CD14-positive monocyte (primary cell): ENCODE data around the gene ETAA1. TPM values are rescaled to one million over a fixed set of nuclear protein-coding genes. Genes with fewer than 3 reads are reported as not detected.

ENCODE experiments used
- DNase-seq, 3 donors: peaks; one replicate each; pipeline ENCODE4 v3.0.0-alpha.2; 2011 to 2022
- H2AFZ ChIP-seq: 2 replicates; pipeline ENCODE4 v1.6.0; 2012; ENCODE audit warnings: mild to moderate bottlenecking, low read depth, low read length, inconsistent platforms; ENCODE audit not compliant: insufficient read depth, poor library complexity, severe bottlenecking
- H3K27ac ChIP-seq, 2 donors: 1 replicate in 1 of 2; 2 replicates in 1 of 2; pipeline ENCODE4 v1.5.1; 2012 to 2013; ENCODE audit warnings: low read length in 2 of 2, control low read depth in 1 of 2, inconsistent platforms in 1 of 2, low read depth in 1 of 2, mild to moderate bottlenecking in 1 of 2
- H3K27me3 ChIP-seq, 2 donors: one replicate each; pipeline versions ENCODE4 v1.6.0 to v1.6.1; 2011 to 2013; ENCODE audit warnings: low read length in 2 of 2; ENCODE audit not compliant: control insufficient read depth in 2 of 2, insufficient read depth in 2 of 2
- H3K36me3 ChIP-seq, 2 donors: replicated peaks in 1 of 2; 1 replicate in 1 of 2; 2 replicates in 1 of 2; pipeline versions ENCODE4 v1.5.1 to v1.6.1; 2012 to 2013; ENCODE audit warnings: low read length in 2 of 2, control low read depth in 1 of 2, inconsistent platforms in 1 of 2, mild to moderate bottlenecking in 1 of 2; ENCODE audit not compliant: insufficient read depth in 2 of 2, control insufficient read depth in 1 of 2
- H3K4me1 ChIP-seq, 2 donors: 1 replicate in 1 of 2; 2 replicates in 1 of 2; pipeline versions ENCODE4 v1.5.1 to v1.6.1; 2012 to 2013; ENCODE audit warnings: low read length in 2 of 2, control low read depth in 1 of 2, inconsistent platforms in 1 of 2, mild to moderate bottlenecking in 1 of 2, moderate library complexity in 1 of 2; ENCODE audit not compliant: insufficient read depth in 2 of 2, control insufficient read depth in 1 of 2
- H3K4me2 ChIP-seq: replicated peaks from 2 replicates; pipeline ENCODE3; 2012; ENCODE audit warnings: low read length, moderate library complexity, mild to moderate bottlenecking; ENCODE audit not compliant: poor library complexity, severe bottlenecking; ENCODE audit errors: extremely low read depth
- H3K4me3 ChIP-seq, 3 experiments: fragments of 200-600 bp in 1 of 3; sonication (generic) in 1 of 3; replicated peaks in 1 of 3; 1 replicate in 2 of 3; 2 replicates in 1 of 3; pipeline ENCODE4 v1.5.1; 2011 to 2013; ENCODE audit warnings: low read length in 3 of 3, mild to moderate bottlenecking in 3 of 3, control low read depth in 2 of 3, low read depth in 2 of 3, inconsistent platforms in 1 of 3, moderate library complexity in 1 of 3
- H3K79me2 ChIP-seq: 2 replicates; pipeline ENCODE4 v1.6.0; 2012; ENCODE audit warnings: mild to moderate bottlenecking, control low read depth, inconsistent platforms, low read length, moderate library complexity; ENCODE audit not compliant: insufficient read depth
- H3K9ac ChIP-seq: 2 replicates; pipeline ENCODE4 v1.6.0; 2017; ENCODE audit warnings: low read length, mild to moderate bottlenecking; ENCODE audit not compliant: insufficient read depth, poor library complexity, severe bottlenecking
- H3K9me3 ChIP-seq, 2 donors: replicated peaks in 1 of 2; 1 replicate in 1 of 2; 2 replicates in 1 of 2; pipeline versions ENCODE4 v1.5.1 to v1.6.1; 2012 to 2013; ENCODE audit warnings: low read length in 2 of 2, control low read depth in 1 of 2; ENCODE audit not compliant: control insufficient read depth in 1 of 2, insufficient read depth in 1 of 2
- H4K20me1 ChIP-seq: 2 replicates; pipeline ENCODE4 v1.6.0; 2012; ENCODE audit warnings: mild to moderate bottlenecking, low read length, control low read depth, moderate library complexity; ENCODE audit not compliant: insufficient read depth
- H3K27ac Mint-ChIP-seq, 7 donors: one replicate each; pipeline ENCODE4 v1.8.0; 2020; ENCODE audit warnings: mild to moderate bottlenecking in 7 of 7, mixed read lengths in 7 of 7, moderate library complexity in 6 of 7, inconsistent platforms in 2 of 7
- H3K27me3 Mint-ChIP-seq, 3 donors: one replicate each; pipeline ENCODE4 v1.8.0; 2021 to 2022; ENCODE audit warnings: low read depth in 3 of 3, mild to moderate bottlenecking in 3 of 3, mixed read lengths in 3 of 3, moderate library complexity in 3 of 3, inconsistent platforms in 1 of 3
- H3K36me3 Mint-ChIP-seq, 2 donors: one replicate each; pipeline ENCODE4 v1.8.0; 2020; ENCODE audit warnings: mixed read lengths in 2 of 2, inconsistent platforms in 1 of 2, mild to moderate bottlenecking in 1 of 2
- H3K4me1 Mint-ChIP-seq: one replicate; pipeline ENCODE4 v1.8.0; 2020; ENCODE audit warnings: mild to moderate bottlenecking, mixed read lengths
- H3K4me3 Mint-ChIP-seq, 2 donors: one replicate each; pipeline ENCODE4 v1.8.0; 2020; ENCODE audit warnings: mild to moderate bottlenecking in 2 of 2, mixed read lengths in 2 of 2, moderate library complexity in 1 of 2
- H3K9me3 Mint-ChIP-seq, 7 donors: one replicate each; pipeline ENCODE4 v1.8.0; 2020 to 2022; ENCODE audit warnings: mixed read lengths in 7 of 7, mild to moderate bottlenecking in 6 of 7, moderate library complexity in 6 of 7, inconsistent platforms in 2 of 7
- WGBS: methylation state at CpG from one replicate; pipeline ENCODE4 v1.1.5; 2013; ENCODE audit warnings: missing lambda C conversion rate; ENCODE audit not compliant: insufficient coverage; 5-methylcytosine and 5-hydroxymethylcytosine counted together
- intact Hi-C, 2 donors: fragments of 100-400 bp; cut with micrococcal nuclease; formaldehyde crosslinking; loops; one replicate each; pipeline versions ENCODE4 v1.15.0 to v1.15.1; 2023
- polyA plus RNA-seq, 3 donors: library from polyadenylated mRNA; depleted of rRNA in 1 of 3; unstranded in 2 of 3; stranded (reverse) in 1 of 3; fragments of 300-500 nt in 2 of 3; fragments of >200 nt in 1 of 3; fragmentation: Illumina TruSeq in 2 of 3; gene quantifications; 1 replicate in 2 of 3; 2 replicates in 1 of 3; pipeline ENCODE4 v1.2.3, GENCODE V29; 2012 to 2021
- TF ChIP-seq, protein P1 (sequence below): fragments of 200-600 bp; IDR thresholded peaks from one replicate; pipeline ENCODE4 v1.8.0; 2022; ENCODE audit warnings: antibody characterized with exemption, mild to moderate bottlenecking

Gene ETAA1
- polyA plus RNA-seq, 3 donors = 0.78 to 2.8 (median 1.7) TPM

DNA sequence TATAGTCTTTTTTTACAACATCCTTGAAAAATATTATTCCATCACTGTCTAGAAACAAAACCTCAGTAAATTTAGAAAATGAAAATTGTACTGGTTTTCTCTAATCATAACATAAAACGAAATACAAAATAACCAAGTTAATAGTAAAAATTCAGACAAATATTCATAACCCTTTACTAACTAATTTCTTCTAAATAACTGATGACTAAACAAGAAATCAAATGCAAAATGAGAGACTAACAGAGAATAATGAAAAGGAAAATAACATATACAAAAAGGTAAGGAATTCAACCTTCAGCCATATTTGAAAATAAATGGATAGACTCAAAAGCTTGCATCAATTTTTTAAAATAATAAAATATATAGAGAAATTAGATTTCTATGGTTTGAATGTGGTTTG lies 18.6 kb upstream of the ETAA1 start:
- Mint-ChIP-seq H3K27ac (no peak overlapping the region), H3K9me3 (peaks cover under 1 to 9% (median 4%) of the 10 kb centered on the region in 7 donors), H3K4me3 (no peak overlapping the region), H3K4me1 (peaks cover 2% of the 10 kb centered on the region), H3K27me3 (peaks cover 0 to 2% (median 2%) of the 10 kb centered on the region in 3 donors), H3K36me3 (no peaks in the 10 kb centered on the region)
- H3K4me1 ChIP-seq = no peaks in the 10 kb centered on the region
- no peak overlapping the region for H3K4me2 ChIP-seq
- H3K4me3 ChIP-seq = no peak overlapping the region
- H3K36me3 ChIP-seq = no peaks in the 10 kb centered on the region
- H2AFZ ChIP-seq = no peak overlapping the region
- no CpG with 5 or more reads among the region's 1 CpG for WGBS
- no peaks in the 10 kb centered on the region for H4K20me1 ChIP-seq
- TF ChIP-seq, protein P1, sequence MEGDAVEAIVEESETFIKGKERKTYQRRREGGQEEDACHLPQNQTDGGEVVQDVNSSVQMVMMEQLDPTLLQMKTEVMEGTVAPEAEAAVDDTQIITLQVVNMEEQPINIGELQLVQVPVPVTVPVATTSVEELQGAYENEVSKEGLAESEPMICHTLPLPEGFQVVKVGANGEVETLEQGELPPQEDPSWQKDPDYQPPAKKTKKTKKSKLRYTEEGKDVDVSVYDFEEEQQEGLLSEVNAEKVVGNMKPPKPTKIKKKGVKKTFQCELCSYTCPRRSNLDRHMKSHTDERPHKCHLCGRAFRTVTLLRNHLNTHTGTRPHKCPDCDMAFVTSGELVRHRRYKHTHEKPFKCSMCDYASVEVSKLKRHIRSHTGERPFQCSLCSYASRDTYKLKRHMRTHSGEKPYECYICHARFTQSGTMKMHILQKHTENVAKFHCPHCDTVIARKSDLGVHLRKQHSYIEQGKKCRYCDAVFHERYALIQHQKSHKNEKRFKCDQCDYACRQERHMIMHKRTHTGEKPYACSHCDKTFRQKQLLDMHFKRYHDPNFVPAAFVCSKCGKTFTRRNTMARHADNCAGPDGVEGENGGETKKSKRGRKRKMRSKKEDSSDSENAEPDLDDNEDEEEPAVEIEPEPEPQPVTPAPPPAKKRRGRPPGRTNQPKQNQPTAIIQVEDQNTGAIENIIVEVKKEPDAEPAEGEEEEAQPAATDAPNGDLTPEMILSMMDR = no peak
- DNase-seq = no peak
- no peaks in the 10 kb centered on the region for H3K79me2 ChIP-seq
- H3K9ac ChIP-seq = no peak overlapping the region
- H3K27me3 ChIP-seq = no peaks in the 10 kb centered on the region
- H3K27ac ChIP-seq = no peak overlapping the region
- peaks cover 0 to 6% of the 10 kb centered on the region in 2 donors for H3K9me3 ChIP-seq
- intact Hi-C loops = no loop called here

DNA sequence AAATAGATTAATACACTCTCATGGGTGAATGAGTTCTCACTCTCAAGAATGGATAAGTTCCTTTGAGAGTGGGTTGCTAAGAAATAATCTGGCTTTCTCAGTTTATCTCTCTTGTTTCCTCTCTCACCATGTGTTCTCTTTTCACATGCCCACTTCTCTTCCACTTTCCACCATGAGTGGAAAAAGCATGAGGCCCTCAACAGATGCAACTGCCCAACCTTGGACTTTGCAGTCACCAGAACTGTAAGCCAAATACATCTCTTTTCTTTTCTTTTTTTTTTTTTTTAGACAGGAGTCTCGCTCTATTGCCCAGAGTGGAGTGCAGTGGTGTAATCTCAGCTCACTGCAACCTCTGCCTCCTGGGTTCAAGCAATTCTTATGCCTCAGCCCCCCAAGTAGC lies 18.1 kb upstream of the ETAA1 start:
- no peak overlapping the region for H3K4me2 ChIP-seq
- no peaks in the 10 kb centered on the region for H3K36me3 ChIP-seq
- peaks cover 0 to 9% (median 4%) of the 10 kb centered on the region in 7 donors for H3K9me3 Mint-ChIP-seq
- no peak overlapping the region for H3K27ac Mint-ChIP-seq
- intact Hi-C loops = no loop called here
- TF ChIP-seq, protein P1 = no peak
- WGBS = no CpG with 5 or more reads among the region's 1 CpG
- H3K4me3 Mint-ChIP-seq = no peak overlapping the region
- peaks cover 0 to 2% (median 2%) of the 10 kb centered on the region in 3 donors for H3K27me3 Mint-ChIP-seq
- no peak overlapping the region for H3K27ac ChIP-seq
- no peaks in the 10 kb centered on the region for H3K36me3 Mint-ChIP-seq
- no peaks in the 10 kb centered on the region for H4K20me1 ChIP-seq
- H2AFZ ChIP-seq = no peak overlapping the region
- no peaks in the 10 kb centered on the region for H3K79me2 ChIP-seq
- H3K9me3 ChIP-seq = peaks cover 0 to 5% of the 10 kb centered on the region in 2 donors
- H3K4me3 ChIP-seq = no peak overlapping the region
- H3K27me3 ChIP-seq = no peaks in the 10 kb centered on the region
- DNase-seq = no peak
- no peaks in the 10 kb centered on the region for H3K4me1 ChIP-seq
- H3K4me1 Mint-ChIP-seq = peaks cover 2% of the 10 kb centered on the region
- no peak overlapping the region for H3K9ac ChIP-seq
